ENCODE data around the gene HTT. TPM values are rescaled to one million over a fixed set of nuclear protein-coding genes. Genes with fewer than 3 reads are reported as not detected.

HTT gene
- total and polyA plus RNA-seq, 2 of the 13 experiments (the other 11 are each of a cell fraction or from before 2014, with no cell fraction given), result 17.5 to 19.5 TPM

DNA sequence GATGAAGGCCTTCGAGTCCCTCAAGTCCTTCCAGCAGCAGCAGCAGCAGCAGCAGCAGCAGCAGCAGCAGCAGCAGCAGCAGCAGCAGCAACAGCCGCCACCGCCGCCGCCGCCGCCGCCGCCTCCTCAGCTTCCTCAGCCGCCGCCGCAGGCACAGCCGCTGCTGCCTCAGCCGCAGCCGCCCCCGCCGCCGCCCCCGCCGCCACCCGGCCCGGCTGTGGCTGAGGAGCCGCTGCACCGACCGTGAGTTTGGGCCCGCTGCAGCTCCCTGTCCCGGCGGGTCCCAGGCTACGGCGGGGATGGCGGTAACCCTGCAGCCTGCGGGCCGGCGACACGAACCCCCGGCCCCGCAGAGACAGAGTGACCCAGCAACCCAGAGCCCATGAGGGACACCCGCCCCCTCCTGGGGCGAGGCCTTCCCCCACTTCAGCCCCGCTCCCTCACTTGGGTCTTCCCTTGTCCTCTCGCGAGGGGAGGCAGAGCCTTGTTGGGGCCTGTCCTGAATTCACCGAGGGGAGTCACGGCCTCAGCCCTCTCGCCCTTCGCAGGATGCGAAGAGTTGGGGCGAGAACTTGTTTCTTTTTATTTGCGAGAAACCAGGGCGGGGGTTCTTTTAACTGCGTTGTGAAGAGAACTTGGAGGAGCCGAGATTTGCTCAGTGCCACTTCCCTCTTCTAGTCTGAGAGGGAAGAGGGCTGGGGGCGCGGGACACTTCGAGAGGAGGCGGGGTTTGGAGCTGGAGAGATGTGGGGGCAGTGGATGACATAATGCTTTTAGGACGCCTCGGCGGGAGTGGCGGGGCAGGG lies 568 bp downstream of the HTT start (continued):
- TF ChIP-seq, protein P1, sequence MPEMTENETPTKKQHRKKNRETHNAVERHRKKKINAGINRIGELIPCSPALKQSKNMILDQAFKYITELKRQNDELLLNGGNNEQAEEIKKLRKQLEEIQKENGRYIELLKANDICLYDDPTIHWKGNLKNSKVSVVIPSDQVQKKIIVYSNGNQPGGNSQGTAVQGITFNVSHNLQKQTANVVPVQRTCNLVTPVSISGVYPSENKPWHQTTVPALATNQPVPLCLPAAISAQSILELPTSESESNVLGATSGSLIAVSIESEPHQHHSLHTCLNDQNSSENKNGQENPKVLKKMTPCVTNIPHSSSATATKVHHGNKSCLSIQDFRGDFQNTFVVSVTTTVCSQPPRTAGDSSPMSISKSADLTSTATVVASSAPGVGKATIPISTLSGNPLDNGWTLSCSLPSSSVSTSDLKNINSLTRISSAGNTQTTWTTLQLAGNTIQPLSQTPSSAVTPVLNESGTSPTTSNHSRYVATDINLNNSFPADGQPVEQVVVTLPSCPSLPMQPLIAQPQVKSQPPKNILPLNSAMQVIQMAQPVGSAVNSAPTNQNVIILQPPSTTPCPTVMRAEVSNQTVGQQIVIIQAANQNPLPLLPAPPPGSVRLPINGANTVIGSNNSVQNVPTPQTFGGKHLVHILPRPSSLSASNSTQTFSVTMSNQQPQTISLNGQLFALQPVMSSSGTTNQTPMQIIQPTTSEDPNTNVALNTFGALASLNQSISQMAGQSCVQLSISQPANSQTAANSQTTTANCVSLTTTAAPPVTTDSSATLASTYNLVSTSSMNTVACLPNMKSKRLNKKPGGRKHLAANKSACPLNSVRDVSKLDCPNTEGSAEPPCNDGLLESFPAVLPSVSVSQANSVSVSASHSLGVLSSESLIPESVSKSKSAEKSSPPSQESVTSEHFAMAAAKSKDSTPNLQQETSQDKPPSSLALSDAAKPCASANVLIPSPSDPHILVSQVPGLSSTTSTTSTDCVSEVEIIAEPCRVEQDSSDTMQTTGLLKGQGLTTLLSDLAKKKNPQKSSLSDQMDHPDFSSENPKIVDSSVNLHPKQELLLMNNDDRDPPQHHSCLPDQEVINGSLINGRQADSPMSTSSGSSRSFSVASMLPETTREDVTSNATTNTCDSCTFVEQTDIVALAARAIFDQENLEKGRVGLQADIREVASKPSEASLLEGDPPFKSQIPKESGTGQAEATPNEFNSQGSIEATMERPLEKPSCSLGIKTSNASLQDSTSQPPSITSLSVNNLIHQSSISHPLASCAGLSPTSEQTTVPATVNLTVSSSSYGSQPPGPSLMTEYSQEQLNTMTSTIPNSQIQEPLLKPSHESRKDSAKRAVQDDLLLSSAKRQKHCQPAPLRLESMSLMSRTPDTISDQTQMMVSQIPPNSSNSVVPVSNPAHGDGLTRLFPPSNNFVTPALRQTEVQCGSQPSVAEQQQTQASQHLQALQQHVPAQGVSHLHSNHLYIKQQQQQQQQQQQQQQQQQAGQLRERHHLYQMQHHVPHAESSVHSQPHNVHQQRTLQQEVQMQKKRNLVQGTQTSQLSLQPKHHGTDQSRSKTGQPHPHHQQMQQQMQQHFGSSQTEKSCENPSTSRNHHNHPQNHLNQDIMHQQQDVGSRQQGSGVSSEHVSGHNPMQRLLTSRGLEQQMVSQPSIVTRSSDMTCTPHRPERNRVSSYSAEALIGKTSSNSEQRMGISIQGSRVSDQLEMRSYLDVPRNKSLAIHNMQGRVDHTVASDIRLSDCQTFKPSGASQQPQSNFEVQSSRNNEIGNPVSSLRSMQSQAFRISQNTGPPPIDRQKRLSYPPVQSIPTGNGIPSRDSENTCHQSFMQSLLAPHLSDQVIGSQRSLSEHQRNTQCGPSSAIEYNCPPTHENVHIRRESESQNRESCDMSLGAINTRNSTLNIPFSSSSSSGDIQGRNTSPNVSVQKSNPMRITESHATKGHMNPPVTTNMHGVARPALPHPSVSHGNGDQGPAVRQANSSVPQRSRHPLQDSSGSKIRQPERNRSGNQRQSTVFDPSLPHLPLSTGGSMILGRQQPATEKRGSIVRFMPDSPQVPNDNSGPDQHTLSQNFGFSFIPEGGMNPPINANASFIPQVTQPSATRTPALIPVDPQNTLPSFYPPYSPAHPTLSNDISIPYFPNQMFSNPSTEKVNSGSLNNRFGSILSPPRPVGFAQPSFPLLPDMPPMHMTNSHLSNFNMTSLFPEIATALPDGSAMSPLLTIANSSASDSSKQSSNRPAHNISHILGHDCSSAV (CRISPR knock-in tag; IDR thresholded peaks at IDR 0.05; ENCODE audit: borderline replicate concordance), result no peak
- TF ChIP-seq, protein P2, sequence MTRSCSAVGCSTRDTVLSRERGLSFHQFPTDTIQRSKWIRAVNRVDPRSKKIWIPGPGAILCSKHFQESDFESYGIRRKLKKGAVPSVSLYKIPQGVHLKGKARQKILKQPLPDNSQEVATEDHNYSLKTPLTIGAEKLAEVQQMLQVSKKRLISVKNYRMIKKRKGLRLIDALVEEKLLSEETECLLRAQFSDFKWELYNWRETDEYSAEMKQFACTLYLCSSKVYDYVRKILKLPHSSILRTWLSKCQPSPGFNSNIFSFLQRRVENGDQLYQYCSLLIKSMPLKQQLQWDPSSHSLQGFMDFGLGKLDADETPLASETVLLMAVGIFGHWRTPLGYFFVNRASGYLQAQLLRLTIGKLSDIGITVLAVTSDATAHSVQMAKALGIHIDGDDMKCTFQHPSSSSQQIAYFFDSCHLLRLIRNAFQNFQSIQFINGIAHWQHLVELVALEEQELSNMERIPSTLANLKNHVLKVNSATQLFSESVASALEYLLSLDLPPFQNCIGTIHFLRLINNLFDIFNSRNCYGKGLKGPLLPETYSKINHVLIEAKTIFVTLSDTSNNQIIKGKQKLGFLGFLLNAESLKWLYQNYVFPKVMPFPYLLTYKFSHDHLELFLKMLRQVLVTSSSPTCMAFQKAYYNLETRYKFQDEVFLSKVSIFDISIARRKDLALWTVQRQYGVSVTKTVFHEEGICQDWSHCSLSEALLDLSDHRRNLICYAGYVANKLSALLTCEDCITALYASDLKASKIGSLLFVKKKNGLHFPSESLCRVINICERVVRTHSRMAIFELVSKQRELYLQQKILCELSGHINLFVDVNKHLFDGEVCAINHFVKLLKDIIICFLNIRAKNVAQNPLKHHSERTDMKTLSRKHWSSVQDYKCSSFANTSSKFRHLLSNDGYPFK (CRISPR knock-in tag; IDR thresholded peaks at IDR 0.05; ENCODE audit: borderline replicate concordance), result no peak
- TF ChIP-seq ZNF138 (CRISPR knock-in tag; IDR thresholded peaks at IDR 0.05; ENCODE audit: low read depth), result no peak
- TF ChIP-seq ZBTB8A (CRISPR knock-in tag; IDR thresholded peaks at IDR 0.05; ENCODE audit: borderline replicate concordance, low read depth), result no peak
- peak; percentile 45 for TF ChIP-seq ZNF883 (CRISPR knock-in tag; IDR thresholded peaks at IDR 0.05; ENCODE audit: not compliant biosample characterization)
- no peak for TF ChIP-seq SIX4 (CRISPR knock-in tag; IDR thresholded peaks at IDR 0.05)
- TF ChIP-seq, protein P3, sequence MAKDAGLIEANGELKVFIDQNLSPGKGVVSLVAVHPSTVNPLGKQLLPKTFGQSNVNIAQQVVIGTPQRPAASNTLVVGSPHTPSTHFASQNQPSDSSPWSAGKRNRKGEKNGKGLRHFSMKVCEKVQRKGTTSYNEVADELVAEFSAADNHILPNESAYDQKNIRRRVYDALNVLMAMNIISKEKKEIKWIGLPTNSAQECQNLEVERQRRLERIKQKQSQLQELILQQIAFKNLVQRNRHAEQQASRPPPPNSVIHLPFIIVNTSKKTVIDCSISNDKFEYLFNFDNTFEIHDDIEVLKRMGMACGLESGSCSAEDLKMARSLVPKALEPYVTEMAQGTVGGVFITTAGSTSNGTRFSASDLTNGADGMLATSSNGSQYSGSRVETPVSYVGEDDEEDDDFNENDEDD (CRISPR knock-in tag; IDR thresholded peaks at IDR 0.05; ENCODE audit: borderline replicate concordance), result no peak
- no peak for TF ChIP-seq ZNF34 (CRISPR knock-in tag; IDR thresholded peaks at IDR 0.05; ENCODE audit: borderline replicate concordance)
- no peak for TF ChIP-seq ZSCAN20 (CRISPR knock-in tag; IDR thresholded peaks at IDR 0.05; ENCODE audit: borderline replicate concordance)
- TF ChIP-seq ZNF335 (CRISPR knock-in tag; IDR thresholded peaks at IDR 0.05), result no peak
- TF ChIP-seq ZNF235 (CRISPR knock-in tag; IDR thresholded peaks at IDR 0.05; ENCODE audit: borderline replicate concordance), result no peak
- TF ChIP-seq, protein P4, sequence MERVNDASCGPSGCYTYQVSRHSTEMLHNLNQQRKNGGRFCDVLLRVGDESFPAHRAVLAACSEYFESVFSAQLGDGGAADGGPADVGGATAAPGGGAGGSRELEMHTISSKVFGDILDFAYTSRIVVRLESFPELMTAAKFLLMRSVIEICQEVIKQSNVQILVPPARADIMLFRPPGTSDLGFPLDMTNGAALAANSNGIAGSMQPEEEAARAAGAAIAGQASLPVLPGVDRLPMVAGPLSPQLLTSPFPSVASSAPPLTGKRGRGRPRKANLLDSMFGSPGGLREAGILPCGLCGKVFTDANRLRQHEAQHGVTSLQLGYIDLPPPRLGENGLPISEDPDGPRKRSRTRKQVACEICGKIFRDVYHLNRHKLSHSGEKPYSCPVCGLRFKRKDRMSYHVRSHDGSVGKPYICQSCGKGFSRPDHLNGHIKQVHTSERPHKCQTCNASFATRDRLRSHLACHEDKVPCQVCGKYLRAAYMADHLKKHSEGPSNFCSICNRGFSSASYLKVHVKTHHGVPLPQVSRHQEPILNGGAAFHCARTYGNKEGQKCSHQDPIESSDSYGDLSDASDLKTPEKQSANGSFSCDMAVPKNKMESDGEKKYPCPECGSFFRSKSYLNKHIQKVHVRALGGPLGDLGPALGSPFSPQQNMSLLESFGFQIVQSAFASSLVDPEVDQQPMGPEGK (CRISPR knock-in tag; IDR thresholded peaks at IDR 0.05), result peak; percentile 53; the same call in 1 of the 2 replicates

Data from HepG2 (cell line).